GM12892 (cell line): ENCODE results near the gene MRPL9.

Experiments
- POLR2A ChIP-seq: IDR thresholded peaks from 2 replicates; pipeline ENCODE4 v1.6.1; 2011; ENCODE audit warnings: low read depth, low read length, control low read depth
- TAF1 ChIP-seq: IDR thresholded peaks from 2 replicates; pipeline ENCODE4 v1.6.1; 2011; ENCODE audit warnings: low read depth, mild to moderate bottlenecking, control low read depth, low read length, borderline replicate concordance

GRCh38 chr1:151723726-151724370 is 39.4 kb downstream of the MRPL9 start:
- no peak for TF ChIP-seq TAF1
- TF ChIP-seq POLR2A: no peak
